GM03348 (cell line): ENCODE data around the gene CCDC182.

Source experiments
- DNase-seq: peaks from one replicate; pipeline ENCODE4 v3.0.0; 2012; ENCODE audit warnings: low spot score

Gene CCDC182

DNA sequence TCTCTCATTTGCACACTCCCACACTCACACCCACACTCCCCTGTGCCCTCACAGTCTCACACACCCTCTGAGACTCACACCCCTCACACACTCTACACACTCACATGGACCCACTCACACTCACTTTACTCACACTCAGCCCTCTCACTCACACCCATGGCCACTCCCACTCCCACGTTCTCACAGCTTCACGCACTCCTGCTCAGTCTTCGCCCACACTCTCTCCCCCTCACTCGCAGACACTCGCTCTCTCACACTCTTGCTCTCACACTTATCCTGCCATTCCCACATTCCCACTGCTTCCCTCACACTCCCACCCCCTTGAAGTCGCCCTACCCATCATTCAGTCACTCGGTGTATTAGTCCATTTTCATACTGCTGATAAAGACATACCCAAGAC is 47.9 kb downstream of the CCDC182 start:
- no peak for DNase-seq

DNA sequence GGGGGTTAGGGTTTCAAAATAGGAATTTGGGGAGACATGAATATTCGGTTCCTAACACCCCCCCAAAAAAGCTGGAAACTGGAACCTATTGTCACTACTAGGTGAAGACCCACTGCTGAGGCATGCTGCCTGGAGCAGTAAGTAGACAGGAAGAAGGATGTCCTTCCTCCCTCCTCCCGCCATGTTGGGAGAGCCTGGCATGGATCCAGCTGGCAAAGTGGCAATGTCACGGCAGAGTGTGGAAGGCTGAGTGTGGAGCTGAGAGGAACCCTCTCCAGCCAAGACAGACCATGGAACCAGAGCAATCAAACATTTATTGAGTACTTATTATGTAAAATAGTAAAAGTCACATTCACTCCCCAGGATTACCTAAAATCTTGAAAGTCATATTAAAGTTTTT is 49.0 kb downstream of the CCDC182 start:
- DNase-seq, result no peak
